ENCODE measurements around the gene AP4M1.
A peak's percentile ranks its signal among the peaks of the same experiment; 100 is the strongest.

AP4M1 gene

GRCh38 chr7:100088621-100089457, 12.6 kb upstream of the AP4M1 start, which contains the start of gene COPS6:
Gene COPS6 (plus strand): TSS chr7:100088969. CDS start chr7:100088991, 22 bp downstream.
- no CpG with 5 or more reads among the region's 68 CpGs for WGBS, 2 donors (ENCODE audit: extremely low coverage in 2 of 2, insufficient read length in 2 of 2, insufficient replicate concordance in 1 of 2)
- Histone ChIP-seq H3K4me2 (ENCODE audit: insufficient read depth, low read length, poor library complexity, severe bottlenecking) (peak within 1 kb of the TSS; percentile 74), H3K18ac (ENCODE audit: low read length) (peak within 1 kb of the TSS; percentile 99), H3K9me3 (replicated peaks in 1 of 2; ENCODE audit: control insufficient read depth in 2 of 2, insufficient read depth in 1 of 2, low read depth in 1 of 2, low read length in 2 of 2) (no peaks in the 10 kb centered on the region), H3K9ac (ENCODE audit: low read depth, low read length, poor library complexity) (peak within 1 kb of the TSS; percentile 95), H3K23ac (ENCODE audit: low read depth, low read length, poor library complexity) (peak within 1 kb of the TSS; percentile 97), H3K4ac (ENCODE audit: low read length) (peak within 1 kb of the TSS; percentile 93), H3K4me3 (ENCODE audit: low read length in 2 of 2) (peak within 1 kb of the TSS; percentile 95), H3K27me3 (ENCODE audit: control insufficient read depth in 3 of 3, insufficient read depth in 3 of 3, low read depth in 1 of 3, low read length in 3 of 3) (peaks cover 0 to 2% (median 0%) of the 10 kb centered on the region in 3 experiments), H3K27ac (replicated peaks; ENCODE audit: low read length) (peak within 1 kb of the TSS; percentile 84), H2BK5ac (ENCODE audit: low read length) (peak within 1 kb of the TSS; percentile 77), H4K91ac (ENCODE audit: low read depth, low read length, poor library complexity) (no peak within 1 kb of the TSS), H4K8ac (ENCODE audit: low read depth, low read length) (no peak within 1 kb of the TSS), H2BK15ac (ENCODE audit: low read length) (peak within 1 kb of the TSS; percentile 21), H2BK120ac (ENCODE audit: low read depth, low read length) (no peak within 1 kb of the TSS), H2AK5ac (ENCODE audit: low read depth, low read length) (peak within 1 kb of the TSS; percentile 90), H2AFZ (ENCODE audit: low read length) (peak within 1 kb of the TSS; percentile 91), H3K79me1 (ENCODE audit: low read depth, low read length) (peaks cover 3% of the 10 kb centered on the region), H3K14ac (ENCODE audit: low read length) (peak within 1 kb of the TSS; percentile 91), H3K36me3 (replicated peaks in 1 of 2; ENCODE audit: control insufficient read depth in 2 of 2, insufficient read depth in 2 of 2, low read length in 2 of 2) (peaks cover 32 to 37% of the 10 kb centered on the region in 2 donors), H3K4me1 (ENCODE audit: control insufficient read depth in 2 of 2, insufficient read depth in 1 of 2, low read depth in 1 of 2, low read length in 2 of 2) (peaks cover 0 to 5% of the 10 kb centered on the region in 2 donors), H2BK12ac (ENCODE audit: low read length) (no peak within 1 kb of the TSS)
- peak; percentile 75 for DNase-seq (ENCODE audit: low spot score)

- WGBS, 2 donors (ENCODE audit: extremely low coverage in 2 of 2, insufficient read length in 2 of 2, insufficient replicate concordance in 1 of 2), result no CpG with 5 or more reads among the region's 7 CpGs
- no peak overlapping the region for H4K91ac ChIP-seq (ENCODE audit: low read depth, low read length, poor library complexity)
- peak overlapping the region; percentile 99 for H3K18ac ChIP-seq (ENCODE audit: low read length)
- peak overlapping the region; percentile 91 for H3K14ac ChIP-seq (ENCODE audit: low read length)
- peak overlapping the region; percentile 84 for H3K27ac ChIP-seq (replicated peaks; ENCODE audit: low read length)
- peak overlapping the region; percentile 85 for H2AK5ac ChIP-seq (ENCODE audit: low read depth, low read length)
- peak overlapping the region; percentile 91 for H2AFZ ChIP-seq (ENCODE audit: low read length)
- no peak overlapping the region for H4K8ac ChIP-seq (ENCODE audit: low read depth, low read length)
- peaks cover 0 to 5% of the 10 kb centered on the region in 2 donors for H3K4me1 ChIP-seq (ENCODE audit: control insufficient read depth in 2 of 2, insufficient read depth in 1 of 2, low read depth in 1 of 2, low read length in 2 of 2)
- H3K27me3 ChIP-seq (ENCODE audit: control insufficient read depth in 3 of 3, insufficient read depth in 3 of 3, low read depth in 1 of 3, low read length in 3 of 3), result peaks cover 0 to 2% (median 0%) of the 10 kb centered on the region in 3 experiments
- H3K23ac ChIP-seq (ENCODE audit: low read depth, low read length, poor library complexity), result peak overlapping the region; percentile 97
- no peak overlapping the region for H3K4ac ChIP-seq (ENCODE audit: low read length)
- H2BK12ac ChIP-seq (ENCODE audit: low read length), result no peak overlapping the region
- H3K4me2 ChIP-seq (ENCODE audit: insufficient read depth, low read length, poor library complexity, severe bottlenecking), result peak overlapping the region; percentile 74
- H3K36me3 ChIP-seq (replicated peaks in 1 of 2; ENCODE audit: control insufficient read depth in 2 of 2, insufficient read depth in 2 of 2, low read length in 2 of 2), result peaks cover 39 to 45% of the 10 kb centered on the region in 2 donors
- peak overlapping the region; percentile 95 for H3K9ac ChIP-seq (ENCODE audit: low read depth, low read length, poor library complexity)
- no peaks in the 10 kb centered on the region for H3K9me3 ChIP-seq (replicated peaks in 1 of 2; ENCODE audit: control insufficient read depth in 2 of 2, insufficient read depth in 1 of 2, low read depth in 1 of 2, low read length in 2 of 2)
- H2BK15ac ChIP-seq (ENCODE audit: low read length), result no peak overlapping the region
- no peak for DNase-seq (ENCODE audit: low spot score)
- H3K79me1 ChIP-seq (ENCODE audit: low read depth, low read length), result peaks cover 6% of the 10 kb centered on the region
- H2BK120ac ChIP-seq (ENCODE audit: low read depth, low read length), result no peak overlapping the region
- peak overlapping the region; percentile 95 for H3K4me3 ChIP-seq (ENCODE audit: low read length in 2 of 2)
- peak overlapping the region; percentile 77 for H2BK5ac ChIP-seq (ENCODE audit: low read length)
Measured at GRCh38 chr7:100089458-100090196, 11.8 kb upstream of the AP4M1 start.

GRCh38 chr7:100090527-100091410, 10.7 kb upstream of the AP4M1 start:
- H3K18ac ChIP-seq (ENCODE audit: low read length), result no peak overlapping the region
- H3K27ac ChIP-seq (replicated peaks; ENCODE audit: low read length), result no peak overlapping the region
- no peaks in the 10 kb centered on the region for H3K27me3 ChIP-seq (ENCODE audit: control insufficient read depth in 3 of 3, insufficient read depth in 3 of 3, low read depth in 1 of 3, low read length in 3 of 3)
- no peaks in the 10 kb centered on the region for H3K9me3 ChIP-seq (replicated peaks in 1 of 2; ENCODE audit: control insufficient read depth in 2 of 2, insufficient read depth in 1 of 2, low read depth in 1 of 2, low read length in 2 of 2)
- no peak overlapping the region for H4K91ac ChIP-seq (ENCODE audit: low read depth, low read length, poor library complexity)
- H2BK15ac ChIP-seq (ENCODE audit: low read length), result no peak overlapping the region
- H2AK5ac ChIP-seq (ENCODE audit: low read depth, low read length), result no peak overlapping the region
- WGBS, 2 donors (ENCODE audit: extremely low coverage in 2 of 2, insufficient read length in 2 of 2, insufficient replicate concordance in 1 of 2), result no CpG with 5 or more reads among the region's 14 CpGs
- H2BK12ac ChIP-seq (ENCODE audit: low read length), result no peak overlapping the region
- H3K23ac ChIP-seq (ENCODE audit: low read depth, low read length, poor library complexity), result no peak overlapping the region
- peak overlapping the region; percentile 15 for H3K9ac ChIP-seq (ENCODE audit: low read depth, low read length, poor library complexity)
- no peak overlapping the region for H3K14ac ChIP-seq (ENCODE audit: low read length)
- no peak for DNase-seq (ENCODE audit: low spot score)
- peaks cover 49 to 56% of the 10 kb centered on the region in 2 donors for H3K36me3 ChIP-seq (replicated peaks in 1 of 2; ENCODE audit: control insufficient read depth in 2 of 2, insufficient read depth in 2 of 2, low read length in 2 of 2)
- no peak overlapping the region for H3K4ac ChIP-seq (ENCODE audit: low read length)
- H2BK120ac ChIP-seq (ENCODE audit: low read depth, low read length), result no peak overlapping the region
- peak overlapping the region in 1 of 2 donors; percentile 14 for H3K4me3 ChIP-seq (ENCODE audit: low read length in 2 of 2)
- peaks cover 0 to 5% of the 10 kb centered on the region in 2 donors for H3K4me1 ChIP-seq (ENCODE audit: control insufficient read depth in 2 of 2, insufficient read depth in 1 of 2, low read depth in 1 of 2, low read length in 2 of 2)
- H4K8ac ChIP-seq (ENCODE audit: low read depth, low read length), result peak overlapping the region; percentile 66
- no peak overlapping the region for H2AFZ ChIP-seq (ENCODE audit: low read length)
- H2BK5ac ChIP-seq (ENCODE audit: low read length), result no peak overlapping the region
- H3K79me1 ChIP-seq (ENCODE audit: low read depth, low read length), result peaks cover 6% of the 10 kb centered on the region
- no peak overlapping the region for H3K4me2 ChIP-seq (ENCODE audit: insufficient read depth, low read length, poor library complexity, severe bottlenecking)

Data from neuronal stem cell (in vitro differentiated cells).